A549 (cell line): Measurements from ENCODE around the gene ANKRD39. TPM values are rescaled to one million over a fixed set of nuclear protein-coding genes. Genes with fewer than 3 reads are reported as not detected.

Experiments used
- ATAC-seq, 2 experiments: fragments of 200-7000 bp in 1 of 2; fragments of >200 bp in 1 of 2; cut with Nextera tagmentation in 1 of 2; cut with Tn5 transposase in 1 of 2; 3 replicates each; pipeline versions ENCODE4 v1.8.0 to v1.9.1; 2018 to 2020; ENCODE audit warnings: mild to moderate bottlenecking in 1 of 2, moderate library complexity in 1 of 2
- CTCF ChIA-PET: fragments of 300-600 bp; sonication (Branson Sonifier 250); formaldehyde crosslinking; extraction: SDS; loops from one replicate; lab custom pipeline; 2021; ENCODE audit warnings: antibody characterized with exemption, inconsistent platforms; lab: Yijun Ruan, JAX
- POLR2A ChIA-PET: fragments of 350-600 bp; formaldehyde crosslinking; extraction: SDS; loops from one replicate; lab custom pipeline; 2021; ENCODE audit warnings: antibody characterized with exemption, inconsistent platforms; lab: Yijun Ruan, JAX
- DNase-seq, 2 experiments: peaks; one replicate each; pipeline versions ENCODE4 v3.0.0 to v3.0.0-alpha.2; 2011 to 2016; ENCODE audit warnings: low read depth in 1 of 2, low spot score in 1 of 2
- FAIRE-seq: peaks from 2 replicates; lab custom pipeline; 2011; peaks lifted over from hg19 to GRCh38; lab: Jason Lieb, UNC
- H3K27ac ChIP-seq, 2 experiments: fragments of >200 bp; sonication (Bioruptor Twin); formaldehyde crosslinking; 3 replicates each; pipeline ENCODE4 v1.5.1; 2016 to 2017
- H3K4me1 ChIP-seq: fragments of >200 bp; sonication (Bioruptor Twin); formaldehyde crosslinking; 3 replicates; pipeline ENCODE4 v1.6.1; 2016
- H3K4me2 ChIP-seq: fragments of >200 bp; sonication (Bioruptor Twin); formaldehyde crosslinking; 3 replicates; pipeline ENCODE4 v1.6.1; 2016
- H3K4me3 ChIP-seq: fragments of >200 bp; sonication (Bioruptor Twin); formaldehyde crosslinking; 3 replicates; pipeline ENCODE4 v1.5.1; 2016
- H3K9me3 ChIP-seq: fragments of >200 bp; sonication (Bioruptor Twin); formaldehyde crosslinking; 3 replicates; pipeline ENCODE4 v1.6.1; 2016
- ATOH8 ChIP-seq: fragments of 250-450 bp; sonication (Bioruptor Pico); IDR thresholded peaks from 2 replicates; pipeline ENCODE4 v1.5.0; 2020; ENCODE audit warnings: low read depth, mild to moderate bottlenecking, moderate library complexity
- CBX8 ChIP-seq: fragments of 200-600 bp; sonication (generic); IDR thresholded peaks from 2 replicates; pipeline ENCODE4 v1.6.1; 2016
- CHD2 ChIP-seq: fragments of 150-350 bp; IDR thresholded peaks from 2 replicates; pipeline ENCODE4 v1.6.1; 2014; ENCODE audit warnings: low read length; ENCODE audit not compliant: partially characterized antibody
- EHF ChIP-seq: fragments of 250-450 bp; sonication (Bioruptor Pico); IDR thresholded peaks from 2 replicates; pipeline ENCODE4 v1.5.0; 2020; ENCODE audit warnings: mild to moderate bottlenecking
- EHMT2 ChIP-seq: fragments of 200-600 bp; sonication (generic); IDR thresholded peaks from 2 replicates; pipeline ENCODE4 v1.6.1; 2016; ENCODE audit warnings: antibody characterized with exemption, low read depth, mild to moderate bottlenecking, moderate library complexity
- FOSL2 ChIP-seq, 2 experiments: fragments of 450-650 bp in 1 of 2; fragments of >200 bp in 1 of 2; sonication (Bioruptor Twin) in 1 of 2; formaldehyde crosslinking; IDR thresholded peaks; 2 replicates each; pipeline versions ENCODE4 v1.5.0 to v1.6.1; 2016 to 2020; ENCODE audit warnings: mild to moderate bottlenecking in 1 of 2, moderate library complexity in 1 of 2
- HES2 ChIP-seq: fragments of >200 bp; sonication (Bioruptor Twin); formaldehyde crosslinking; IDR thresholded peaks from 2 replicates; pipeline ENCODE4 v1.6.1; 2016
- HOXB5 ChIP-seq: fragments of 250-450 bp; sonication (Bioruptor Pico); IDR thresholded peaks from 2 replicates; pipeline ENCODE4 v1.5.0; 2020; ENCODE audit warnings: mild to moderate bottlenecking, moderate library complexity
- JUN ChIP-seq, 2 experiments: fragments of >200 bp; sonication (Bioruptor Twin); formaldehyde crosslinking; IDR thresholded peaks; 2 replicates in 1 of 2; 3 replicates in 1 of 2; pipeline ENCODE4 v1.6.1; 2016 to 2017
- KDM1A ChIP-seq: fragments of 200-600 bp; sonication (generic); IDR thresholded peaks from 2 replicates; pipeline ENCODE4 v1.6.1; 2016; ENCODE audit warnings: low read depth, mild to moderate bottlenecking
- KDM5A ChIP-seq: fragments of 200-600 bp; sonication (generic); IDR thresholded peaks from 2 replicates; pipeline ENCODE4 v1.6.1; 2016; ENCODE audit warnings: antibody characterized with exemption, mild to moderate bottlenecking
- MAFK ChIP-seq: fragments of 450-650 bp; IDR thresholded peaks from 2 replicates; pipeline ENCODE4 v1.6.1; 2014; ENCODE audit not compliant: partially characterized antibody
- MYC ChIP-seq: IDR thresholded peaks from 2 replicates; pipeline ENCODE4 v1.6.1; 2012; ENCODE audit warnings: mild to moderate bottlenecking, inconsistent platforms, low read length, improper control_type of control experiment, borderline replicate concordance
- PHF8 ChIP-seq: fragments of 200-600 bp; sonication (generic); IDR thresholded peaks from 2 replicates; pipeline ENCODE4 v1.6.1; 2016; ENCODE audit warnings: low read depth, mild to moderate bottlenecking, antibody characterized with exemption, moderate library complexity, borderline replicate concordance
- RAD21 ChIP-seq, 2 experiments: fragments of >200 bp in 1 of 2; sonication (Bioruptor Twin) in 1 of 2; formaldehyde crosslinking in 1 of 2; IDR thresholded peaks in 1 of 2; conservative IDR thresholded peaks in 1 of 2; 2 replicates in 1 of 2; 3 replicates in 1 of 2; pipeline ENCODE4 v1.6.1; 2012 to 2018; ENCODE audit warnings: inconsistent platforms in 1 of 2
- REST ChIP-seq: fragments of 200-600 bp; sonication (generic); IDR thresholded peaks from 2 replicates; pipeline ENCODE4 v1.6.1; 2016; ENCODE audit warnings: antibody characterized with exemption, mild to moderate bottlenecking, moderate library complexity
- RNF2 ChIP-seq: fragments of 200-600 bp; sonication (generic); IDR thresholded peaks from 2 replicates; pipeline ENCODE4 v1.6.1; 2016; ENCODE audit warnings: low read depth, mild to moderate bottlenecking, antibody characterized with exemption, moderate library complexity, borderline replicate concordance
- SMC3 ChIP-seq: fragments of >200 bp; sonication (Bioruptor Twin); formaldehyde crosslinking; IDR thresholded peaks from 3 replicates; pipeline ENCODE4 v1.6.1; 2018; ENCODE audit warnings: inconsistent platforms
- SREBF2 ChIP-seq: fragments of 450-650 bp; IDR thresholded peaks from 2 replicates; pipeline ENCODE4 v1.6.1; 2014; ENCODE audit warnings: mild to moderate bottlenecking, moderate library complexity
- TP53 ChIP-seq: fragments of 250-450 bp; sonication (Bioruptor Pico); IDR thresholded peaks from 2 replicates; pipeline ENCODE4 v1.5.0; 2021; ENCODE audit warnings: mild to moderate bottlenecking, moderate library complexity
- ZC3H11A ChIP-seq: fragments of 450-650 bp; IDR thresholded peaks from 2 replicates; pipeline ENCODE4 v1.6.1; 2014; ENCODE audit warnings: antibody characterized with exemption, mild to moderate bottlenecking
- ZNF302 ChIP-seq: fragments of 250-450 bp; sonication (Bioruptor Pico); IDR thresholded peaks from 2 replicates; pipeline ENCODE4 v1.9.0; 2021; ENCODE audit warnings: inconsistent platforms, mild to moderate bottlenecking, moderate library complexity
- ZSCAN20 ChIP-seq: fragments of 250-450 bp; sonication (Bioruptor Pico); IDR thresholded peaks from 2 replicates; pipeline ENCODE4 v1.8.0; 2022; ENCODE audit warnings: mild to moderate bottlenecking, moderate library complexity
- WGBS: methylation state at CpG from one replicate; pipeline ENCODE4 v1.1.6; 2017; ENCODE audit errors: missing lambda C conversion rate; 5-methylcytosine and 5-hydroxymethylcytosine counted together
- polyA plus RNA-seq, 4 experiments: library from polyadenylated mRNA; depleted of rRNA in 3 of 4; stranded (reverse); fragments of >200 nt; fragmentation: RNase III in 1 of 4; extraction: RNeasy Plus Mini Kit Qiagen cat#74134 plus additional on column Dnase treatment in 1 of 4; gene quantifications; 2 replicates in 3 of 4; 3 replicates in 1 of 4; pipeline ENCODE4 v1.2.3, GENCODE V29; 2011 to 2017
- TF ChIP-seq, protein P1 (sequence below): IDR thresholded peaks from 2 replicates; pipeline ENCODE4 v1.6.1; 2012; ENCODE audit warnings: low read depth, borderline replicate concordance
- TF ChIP-seq, protein P2 (sequence below): IDR thresholded peaks from 2 replicates; pipeline ENCODE4 v1.6.1; 2012
- TF ChIP-seq, protein P3 (sequence below): fragments of 150-350 bp; IDR thresholded peaks from 2 replicates; pipeline ENCODE4 v1.6.1; 2014; ENCODE audit warnings: low read depth, mild to moderate bottlenecking, low read length

ANKRD39 gene
- polyA plus RNA-seq, 2 of the 4 experiments (the other 2 are of a cell fraction): 6.3 to 16.4 TPM

GRCh38 chr2:96813656-96814055 lies 44.2 kb downstream of the ANKRD39 start:
- DNase-seq (no peak), ATAC-seq (no peak), FAIRE-seq (no peak)
- H3K27ac ChIP-seq: no peak overlapping the region
- no peak for TF ChIP-seq SREBF2
- TF ChIP-seq SMC3: no peak
- no peak for TF ChIP-seq KDM1A
- TF ChIP-seq, protein P1, sequence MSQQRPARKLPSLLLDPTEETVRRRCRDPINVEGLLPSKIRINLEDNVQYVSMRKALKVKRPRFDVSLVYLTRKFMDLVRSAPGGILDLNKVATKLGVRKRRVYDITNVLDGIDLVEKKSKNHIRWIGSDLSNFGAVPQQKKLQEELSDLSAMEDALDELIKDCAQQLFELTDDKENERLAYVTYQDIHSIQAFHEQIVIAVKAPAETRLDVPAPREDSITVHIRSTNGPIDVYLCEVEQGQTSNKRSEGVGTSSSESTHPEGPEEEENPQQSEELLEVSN: no peak
- no peak for TF ChIP-seq JUN (IDR thresholded peaks at IDR 0.05)
- no peak for TF ChIP-seq RAD21 (conservative IDR thresholded peaks at IDR 0.05 in 1 of 2, IDR thresholded peaks at IDR 0.05 in 1 of 2)
- TF ChIP-seq CBX8: no peak
- TF ChIP-seq PHF8: no peak
- TF ChIP-seq, protein P2, sequence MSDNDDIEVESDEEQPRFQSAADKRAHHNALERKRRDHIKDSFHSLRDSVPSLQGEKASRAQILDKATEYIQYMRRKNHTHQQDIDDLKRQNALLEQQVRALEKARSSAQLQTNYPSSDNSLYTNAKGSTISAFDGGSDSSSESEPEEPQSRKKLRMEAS: no peak
- TF ChIP-seq ZNF302 (CRISPR knock-in tag): no peak
- TF ChIP-seq ATOH8: no peak
- no peaks in the 10 kb centered on the region for H3K9me3 ChIP-seq
- WGBS: 81% methylated on average over 4 of the region's 4 CpGs
- H3K4me2 ChIP-seq: no peak overlapping the region
- POLR2A ChIA-PET: no interaction called here
- CTCF ChIA-PET: interaction anchor here (1.0 to 2.7 kb wide), 4 partner anchors 11 to 298 kb away, joined by 3 to 10 read pairs (median 7); no protein-coding TSS in a partner anchor
- peaks cover 19% of the 10 kb centered on the region for H3K4me1 ChIP-seq
- no peak overlapping the region for H3K4me3 ChIP-seq

DNA sequence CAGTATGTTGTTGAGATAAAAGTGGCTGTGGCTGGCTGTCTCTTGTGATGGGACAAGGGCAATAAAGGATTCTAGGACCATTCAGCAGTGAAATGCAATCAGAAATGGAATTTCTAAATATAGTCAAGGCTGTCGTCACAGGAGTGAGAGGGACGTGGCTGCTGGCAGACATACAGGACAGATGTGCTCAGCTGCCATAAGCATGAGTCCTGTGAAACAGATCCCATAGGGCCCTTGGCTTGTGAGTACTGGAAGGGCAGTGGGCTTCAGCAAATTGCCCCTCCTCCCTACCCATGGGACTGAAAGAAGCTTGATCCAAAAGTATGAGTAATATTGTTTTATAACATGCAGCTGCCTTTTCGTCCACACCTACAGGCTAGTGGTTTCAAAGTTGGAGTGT lies 45.9 kb downstream of the ANKRD39 start:
- no peak for DNase-seq
- H3K27ac ChIP-seq: no peak overlapping the region
- no peaks in the 10 kb centered on the region for H3K9me3 ChIP-seq
- ChIA-PET CTCF (interaction anchor here (2.4 to 2.7 kb wide), 2 partner anchors 11 to 262 kb away, joined by 8 to 10 read pairs; no protein-coding TSS in a partner anchor), POLR2A (no interaction called here)
- WGBS: 77% methylated on average over 3 of the region's 3 CpGs
- no peak overlapping the region for H3K4me2 ChIP-seq
- ATAC-seq: no peak
- peaks cover 5% of the 10 kb centered on the region; the same call in 1 of the 3 replicates for H3K4me1 ChIP-seq
- TF ChIP-seq MAFK (no peak), PHF8 (no peak), ZNF302 (CRISPR knock-in tag) (no peak), ATOH8 (no peak), KDM5A (no peak), EHF (CRISPR knock-in tag) (no peak), CBX8 (no peak), RNF2 (no peak), ZC3H11A (no peak), MYC (no peak), CHD2 (no peak)
- TF ChIP-seq, protein P3, sequence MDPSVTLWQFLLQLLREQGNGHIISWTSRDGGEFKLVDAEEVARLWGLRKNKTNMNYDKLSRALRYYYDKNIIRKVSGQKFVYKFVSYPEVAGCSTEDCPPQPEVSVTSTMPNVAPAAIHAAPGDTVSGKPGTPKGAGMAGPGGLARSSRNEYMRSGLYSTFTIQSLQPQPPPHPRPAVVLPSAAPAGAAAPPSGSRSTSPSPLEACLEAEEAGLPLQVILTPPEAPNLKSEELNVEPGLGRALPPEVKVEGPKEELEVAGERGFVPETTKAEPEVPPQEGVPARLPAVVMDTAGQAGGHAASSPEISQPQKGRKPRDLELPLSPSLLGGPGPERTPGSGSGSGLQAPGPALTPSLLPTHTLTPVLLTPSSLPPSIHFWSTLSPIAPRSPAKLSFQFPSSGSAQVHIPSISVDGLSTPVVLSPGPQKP: no peak
- TF ChIP-seq, protein P2: no peak
- no peak for FAIRE-seq
- no peak overlapping the region for H3K4me3 ChIP-seq

GRCh38 chr2:96810783-96811192 lies 47.0 kb downstream of the ANKRD39 start:
- no peak overlapping the region for H3K4me2 ChIP-seq
- H3K9me3 ChIP-seq: no peaks in the 10 kb centered on the region
- DNase-seq (no peak), ATAC-seq (no peak), FAIRE-seq (no peak)
- no peak overlapping the region for H3K4me3 ChIP-seq
- H3K27ac ChIP-seq: no peak overlapping the region
- CTCF ChIA-PET: interaction anchor here (1.1 to 1.5 kb wide), 3 partner anchors 10 to 260 kb away, joined by 3 read pairs; partner anchors contain the start of gene ANKRD39
- WGBS: 95% methylated on average over 5 of the region's 5 CpGs
- peaks cover 5% of the 10 kb centered on the region; the same call in 1 of the 3 replicates for H3K4me1 ChIP-seq
- TF ChIP-seq HOXB5 (CRISPR knock-in tag) (no peak), HES2 (no peak), EHMT2 (no peak), ZSCAN20 (CRISPR knock-in tag) (no peak), REST (no peak), RNF2 (no peak), FOSL2 (IDR thresholded peaks at IDR 0.05) (no peak), FOSL2 (CRISPR knock-in tag; IDR thresholded peaks at IDR 0.05) (no peak), TP53 (CRISPR knock-in tag) (no peak)
- POLR2A ChIA-PET: no interaction called here
